ENCODE data around the gene MS4A14.
A peak's percentile ranks its signal among the peaks of the same experiment; 100 is the strongest.
"Not testable (repeated sequence)": the region's sequence is repeated elsewhere in the genome, so short reads cannot be mapped to it uniquely, and the experiment has no call there.

The MS4A14 gene

GRCh38 chr11:60396382-60396781 lies at the start of gene MS4A14:
MS4A14 (plus strand) TSS chr11:60396459; CDS start chr11:60396579, 120 bp downstream.
- DNase-seq (ENCODE audit: low read depth in 2 of 2), result no peak

- no peak for DNase-seq (ENCODE audit: low read depth in 2 of 2)
These were observed 49.0 kb upstream of the MS4A14 start for GRCh38 chr11:60347084-60347797.

GRCh38 chr11:60348116-60348515 lies 48.1 kb upstream of the MS4A14 start:
- no peak for DNase-seq (ENCODE audit: low read depth in 2 of 2)

- no peak for DNase-seq (ENCODE audit: low read depth in 2 of 2)
These were observed 46.3 kb upstream of the MS4A14 start for GRCh38 chr11:60349990-60350389.

- no peak for DNase-seq (ENCODE audit: low read depth in 2 of 2)
These were observed 38.5 kb upstream of the MS4A14 start for GRCh38 chr11:60357771-60358170.

- DNase-seq (ENCODE audit: low read depth in 2 of 2), result no peak
These were observed 35.6 kb upstream of the MS4A14 start for GRCh38 chr11:60360621-60361020.

- DNase-seq (ENCODE audit: low read depth in 2 of 2), result no peak
These were observed 34.0 kb upstream of the MS4A14 start for GRCh38 chr11:60362241-60362640.

- DNase-seq (ENCODE audit: low read depth in 2 of 2), result peak; percentile 6 to 30
These were observed 32.5 kb upstream of the MS4A14 start for GRCh38 chr11:60363542-60364470.

GRCh38 chr11:60366262-60366904 lies 29.9 kb upstream of the MS4A14 start:
- not testable (repeated sequence) for DNase-seq (ENCODE audit: low read depth in 2 of 2)

- no peak for DNase-seq (ENCODE audit: low read depth in 2 of 2)
These were observed 29.2 kb upstream of the MS4A14 start for GRCh38 chr11:60367009-60367408.

GRCh38 chr11:60367896-60368295 lies 28.4 kb upstream of the MS4A14 start:
- no peak for DNase-seq (ENCODE audit: low read depth in 2 of 2)

GRCh38 chr11:60370252-60370810 lies 25.9 kb upstream of the MS4A14 start:
- DNase-seq (ENCODE audit: low read depth in 2 of 2), result no peak

- DNase-seq (ENCODE audit: low read depth in 2 of 2), result no peak
These were observed 25.4 kb upstream of the MS4A14 start for GRCh38 chr11:60370811-60371298.

- DNase-seq (ENCODE audit: low read depth in 2 of 2), result no peak
These were observed 24.9 kb upstream of the MS4A14 start for GRCh38 chr11:60371386-60371785.

GRCh38 chr11:60371854-60372253 lies 24.4 kb upstream of the MS4A14 start:
- no peak for DNase-seq (ENCODE audit: low read depth in 2 of 2)

- no peak for DNase-seq (ENCODE audit: low read depth in 2 of 2)
These were observed 23.5 kb upstream of the MS4A14 start for GRCh38 chr11:60372767-60373166.

GRCh38 chr11:60375316-60375715 lies 20.9 kb upstream of the MS4A14 start:
- DNase-seq (ENCODE audit: low read depth in 2 of 2), result no peak

- no peak for DNase-seq (ENCODE audit: low read depth in 2 of 2)
These were observed 19.7 kb upstream of the MS4A14 start for GRCh38 chr11:60376601-60377000.

- DNase-seq (ENCODE audit: low read depth in 2 of 2), result no peak
These were observed 18.7 kb upstream of the MS4A14 start for GRCh38 chr11:60377401-60378136.

GRCh38 chr11:60378354-60378753 lies 17.9 kb upstream of the MS4A14 start, which contains the start of gene MS4A7:
MS4A7 (plus strand) TSS chr11:60378532; CDS start chr11:60383142, 4,610 bp downstream.
- DNase-seq (ENCODE audit: low read depth in 2 of 2), result no peak

Measured in stimulated activated CD4-positive, alpha-beta T cell treated with anti-CD3 and anti-CD28 coated beads, Interleukin-1b, Interleukin-23, amount 100 ng/mL, for 1 hour (primary cell).